ENCODE results near the gene ADAMTS10. TPM values are rescaled to one million over a fixed set of nuclear protein-coding genes. Genes with fewer than 3 reads are reported as not detected.

Gene ADAMTS10
- total RNA-seq, 4 donors from 2014 or later: 15.7 to 45.3 (median 22.8) TPM

DNA sequence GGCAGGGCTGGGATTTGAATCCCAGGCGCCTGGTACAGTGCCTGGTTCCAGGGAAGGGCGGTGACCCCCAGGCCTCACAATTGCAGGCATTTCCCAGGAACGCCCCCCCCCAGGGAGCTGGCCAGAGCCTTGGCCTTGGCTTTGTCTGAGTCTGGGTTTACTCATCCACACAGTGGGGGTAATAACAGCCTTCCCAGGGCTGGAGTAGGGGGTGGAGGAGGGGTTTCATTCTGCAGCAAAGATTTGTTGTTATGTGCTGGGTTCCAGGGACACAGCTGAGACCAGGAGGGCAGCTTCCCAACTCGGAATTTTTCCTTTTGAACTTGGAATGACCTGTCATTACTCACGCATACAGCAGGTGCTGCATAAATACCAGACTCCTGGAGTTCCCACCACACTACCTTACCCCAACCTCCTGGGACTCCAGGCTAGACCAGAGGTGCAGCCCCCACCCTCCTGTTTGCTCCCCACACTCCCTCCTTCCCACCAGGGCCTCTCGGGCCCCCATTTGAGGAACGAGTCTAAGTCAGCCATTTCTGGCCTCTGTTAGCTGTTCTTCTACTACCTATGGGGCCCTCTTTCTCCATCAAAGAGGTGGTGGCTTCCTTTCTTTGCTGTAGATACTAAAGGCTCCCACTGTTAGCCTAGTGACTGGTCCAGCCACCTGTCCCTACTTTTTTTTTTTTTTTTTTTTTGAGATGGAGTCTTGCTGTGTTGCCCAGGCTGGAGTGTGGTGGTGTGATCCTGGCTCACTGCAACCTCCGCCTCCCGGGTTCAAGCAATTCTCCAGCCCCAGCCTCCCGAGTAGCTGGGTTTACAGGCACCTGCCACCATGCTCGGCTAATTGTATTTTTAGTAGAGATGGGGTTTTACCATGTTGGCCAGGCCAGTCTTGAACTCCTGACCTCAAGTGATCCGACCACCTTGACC, 1.6 kb upstream of the ADAMTS10 start:
- no peaks in the 10 kb centered on the region for H3K27me3 ChIP-seq
- H3K4me1 ChIP-seq: peaks cover 0 to 47% (median 13%) of the 10 kb centered on the region in 3 donors
- peak overlapping the region in 3 of 4 donors; percentile 75 to 85 (median 81) for H3K27ac ChIP-seq
- no peak for TF ChIP-seq EP300 (IDR thresholded peaks at IDR 0.05)
- no peak for TF ChIP-seq CTCF (IDR thresholded peaks at IDR 0.05)
- no peak for TF ChIP-seq POLR2A (IDR thresholded peaks at IDR 0.05)
- no peak for TF ChIP-seq POLR2AphosphoS5 (IDR thresholded peaks at IDR 0.05)
- no peak overlapping the region for H3K4me3 ChIP-seq
- peak; percentile 64 for ATAC-seq
- 40 to 62% methylated on average over 3 to 7 of the region's 12 CpGs for WGBS, 2 donors (ENCODE audit: low coverage in 1 of 2)
- no peaks in the 10 kb centered on the region for H3K36me3 ChIP-seq
- no peaks in the 10 kb centered on the region for H3K9me3 ChIP-seq

- H3K4me3 ChIP-seq: no peak overlapping the region
- no peak for ATAC-seq
- no peaks in the 10 kb centered on the region for H3K36me3 ChIP-seq
- H3K9me3 ChIP-seq: no peaks in the 10 kb centered on the region
- H3K27ac ChIP-seq: peak overlapping the region in 3 of 4 donors; percentile 75 to 85 (median 81)
- no peaks in the 10 kb centered on the region for H3K27me3 ChIP-seq
- 14% methylated on average over 10 of the region's 18 CpGs; no CpG with 5 or more reads in 1 of the 2 donors for whole genome bisulfite sequencing, 2 donors (ENCODE audit: low coverage in 1 of 2)
- TF ChIP-seq POLR2A (IDR thresholded peaks at IDR 0.05): no peak
- no peak for TF ChIP-seq CTCF (IDR thresholded peaks at IDR 0.05)
- TF ChIP-seq POLR2AphosphoS5 (IDR thresholded peaks at IDR 0.05): no peak
- TF ChIP-seq EP300 (IDR thresholded peaks at IDR 0.05): no peak
- H3K4me1 ChIP-seq: peaks cover 0 to 51% (median 13%) of the 10 kb centered on the region in 3 donors
These were observed 919 bp upstream of the ADAMTS10 start for GRCh38 chr19:8611391-8611876.

- WGBS, 2 donors (ENCODE audit: low coverage in 1 of 2): no CpG with 5 or more reads among the region's 9 CpGs
- Histone ChIP-seq H3K27me3 (no peaks in the 10 kb centered on the region), H3K27ac (peak overlapping the region in 3 of 4 donors; percentile 75 to 85 (median 81)), H3K9me3 (no peaks in the 10 kb centered on the region), H3K36me3 (no peaks in the 10 kb centered on the region), H3K4me1 (peaks cover 0 to 51% (median 13%) of the 10 kb centered on the region in 3 donors), H3K4me3 (peak overlapping the region; percentile 32 to 69)
- TF ChIP-seq CTCF (IDR thresholded peaks at IDR 0.05) (no peak), POLR2A (IDR thresholded peaks at IDR 0.05) (no peak), POLR2AphosphoS5 (IDR thresholded peaks at IDR 0.05) (no peak), EP300 (IDR thresholded peaks at IDR 0.05) (no peak)
- ATAC-seq: no peak
These were observed 403 bp upstream of the ADAMTS10 start for GRCh38 chr19:8610936-8611300.

- ATAC-seq: peak; percentile 66
- Histone ChIP-seq H3K4me1 (peaks cover 0 to 51% (median 13%) of the 10 kb centered on the region in 3 donors), H3K4me3 (peak overlapping the region; percentile 32 to 69), H3K36me3 (peaks cover 0 to 14% of the 10 kb centered on the region in 2 donors), H3K27me3 (no peaks in the 10 kb centered on the region), H3K27ac (peak overlapping the region in 3 of 4 donors; percentile 75 to 85 (median 81)), H3K9me3 (peaks cover 0 to 12% (median 0%) of the 10 kb centered on the region in 3 donors)
- peak in 3 of 4 experiments; percentile 40 to 46 (median 42) for TF ChIP-seq CTCF (IDR thresholded peaks at IDR 0.05)
- TF ChIP-seq EP300 (IDR thresholded peaks at IDR 0.05): no peak
- 0% methylated on average over 3 to 5 of the region's 47 CpGs for WGBS, 2 donors (ENCODE audit: low coverage in 1 of 2)
These were observed 1.1 kb downstream of the ADAMTS10 start for GRCh38 chr19:8609279-8610040.
